IPS-NIHi7 (cell line): ENCODE measurements around the gene ZNF197.
"Not testable (repeated sequence)": the region's sequence is repeated elsewhere in the genome, so short reads cannot be mapped to it uniquely, and the experiment has no call there.

ENCODE experiments used
- DNase-seq: peaks from one replicate; pipeline ENCODE4 v3.0.0; 2012; ENCODE audit warnings: mixed read lengths; ENCODE audit errors: extremely low spot score

The ZNF197 gene

GRCh38 chr3:44661189-44661588 is 36.4 kb downstream of the ZNF197 start:
- no peak for DNase-seq

DNA sequence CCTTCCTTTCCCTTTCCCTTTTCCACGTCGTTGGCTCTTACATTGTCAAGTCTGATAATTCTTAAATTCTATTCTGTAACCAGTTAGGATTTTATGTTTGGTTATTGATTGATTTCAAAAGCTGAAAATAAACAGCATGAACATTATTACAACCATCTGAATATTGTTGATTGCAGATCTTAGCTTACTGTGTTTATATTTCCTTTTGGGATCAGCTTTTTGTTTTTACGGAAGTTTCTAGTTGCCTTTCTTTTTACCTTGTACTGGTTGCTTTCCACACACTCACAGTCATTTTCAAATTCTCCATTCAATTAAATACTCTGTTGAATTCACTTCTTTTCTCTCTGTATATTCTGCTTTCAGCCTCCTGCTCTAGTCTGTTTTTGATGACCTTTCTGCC is 40.3 kb downstream of the ZNF197 start:
- DNase-seq = no peak

DNA sequence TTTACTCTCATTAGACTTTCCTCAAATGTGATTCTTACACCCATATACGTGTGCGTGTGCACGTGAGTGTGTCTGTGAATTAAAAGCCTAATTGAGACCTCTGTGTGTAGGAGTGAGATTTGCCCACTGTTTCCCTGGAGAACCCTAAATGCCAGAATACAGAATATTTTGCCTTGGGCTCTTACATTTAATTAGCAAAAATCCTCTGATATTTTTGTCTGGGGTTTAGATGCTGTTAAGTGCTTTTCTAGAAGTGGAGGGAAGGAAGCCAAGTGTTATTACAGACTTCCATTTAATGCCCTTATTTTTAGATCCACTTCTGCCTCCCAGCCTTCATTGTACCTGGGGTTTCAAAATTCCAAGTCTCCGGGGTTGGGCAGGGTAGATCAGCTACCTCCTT is 41.5 kb downstream of the ZNF197 start:
- DNase-seq = no peak

GRCh38 chr3:44669760-44670159 is 44.9 kb downstream of the ZNF197 start:
- no peak for DNase-seq

DNA sequence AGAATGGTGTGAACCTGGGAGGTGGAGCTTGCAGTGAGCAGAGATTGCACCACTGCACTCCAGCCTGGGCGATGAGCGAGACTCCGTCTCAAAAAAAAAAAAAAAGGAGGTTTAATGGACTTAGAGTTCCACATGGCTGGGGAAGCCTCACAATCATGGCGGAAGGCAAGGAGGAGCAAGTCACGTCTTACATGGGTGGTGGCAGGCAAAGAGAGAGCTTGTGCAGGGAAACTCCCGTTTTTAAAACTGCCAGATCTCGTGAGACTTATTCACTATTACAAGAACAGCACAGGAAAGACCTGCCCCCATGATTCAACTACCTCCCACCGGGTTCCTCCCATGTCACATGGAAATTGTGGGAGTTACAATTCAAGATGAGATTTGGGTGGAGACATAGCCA is 48.6 kb downstream of the ZNF197 start:
- not testable (repeated sequence) for DNase-seq

GRCh38 chr3:44674211-44674610 is 49.4 kb downstream of the ZNF197 start:
- no peak for DNase-seq

GRCh38 chr3:44678480-44679116 is 53.8 kb downstream of the ZNF197 start:
- DNase-seq = no peak

- no peak for DNase-seq
Measured at GRCh38 chr3:44680921-44681455, 56.2 kb downstream of the ZNF197 start.

GRCh38 chr3:44682182-44682896 is 57.5 kb downstream of the ZNF197 start:
- DNase-seq = no peak

DNA sequence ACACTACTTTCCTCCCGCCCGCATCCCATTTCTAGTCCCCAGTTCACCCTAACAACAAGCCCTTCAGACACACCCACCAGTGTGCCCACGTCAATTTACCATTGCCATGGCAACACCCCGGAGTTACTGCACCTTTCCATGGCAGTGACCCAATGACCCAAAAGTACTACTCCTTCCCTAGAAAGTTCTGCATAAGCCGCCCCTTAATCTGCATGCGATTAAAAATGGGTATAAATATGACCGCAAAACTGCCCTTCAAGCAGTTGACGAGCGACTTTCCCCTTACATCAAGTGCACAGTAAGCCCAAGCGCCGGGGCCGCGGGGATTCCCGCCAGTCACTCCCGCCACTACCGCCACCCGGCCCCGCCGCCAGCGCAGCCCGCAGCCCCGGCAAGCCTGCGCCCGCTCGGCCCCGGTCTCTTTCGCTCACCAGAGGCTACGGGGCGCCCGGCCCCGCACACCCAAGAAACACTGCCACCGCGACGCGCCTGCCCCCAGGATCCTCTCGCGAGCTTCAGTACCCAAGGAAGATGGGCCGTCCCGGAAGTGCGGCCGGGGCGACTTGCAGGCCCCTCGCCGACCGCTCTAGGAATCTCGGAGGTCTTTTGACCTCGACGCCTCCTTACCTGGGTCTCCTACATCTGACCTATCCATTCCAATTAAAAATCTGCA is 60.4 kb downstream of the ZNF197 start:
- DNase-seq = peak; percentile 89

DNA sequence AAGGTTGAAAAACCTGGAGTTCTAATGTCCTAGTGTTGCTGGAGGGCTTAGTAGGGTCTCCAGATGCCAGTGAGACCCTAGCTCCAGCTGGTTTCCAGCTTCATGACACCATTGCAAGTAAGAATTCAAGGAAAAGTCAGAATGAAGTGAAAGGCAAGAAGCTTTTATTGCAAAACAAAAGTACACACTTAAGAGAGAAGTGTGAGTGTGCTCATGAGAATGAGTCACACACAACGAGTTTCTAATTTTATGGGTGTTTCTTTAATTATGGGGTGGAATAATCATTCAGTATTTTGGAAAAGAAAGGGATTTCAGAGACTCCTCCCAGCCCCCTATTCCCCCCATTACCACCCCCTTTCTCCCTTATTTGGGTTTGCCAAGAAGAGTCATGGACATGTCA is 63.1 kb downstream of the ZNF197 start:
- no peak for DNase-seq
